ENCODE data around the gene ZNF407. TPM values are rescaled to one million over a fixed set of nuclear protein-coding genes. Genes with fewer than 3 reads are reported as not detected.

The ZNF407 gene
- polyA plus RNA-seq, 3 donors from 2014 or later, result 1.5 to 4.7 (median 1.5) TPM

- no peaks in the 10 kb centered on the region for H3K9me3 Mint-ChIP-seq
- H3K4me3 Mint-ChIP-seq, result no peak overlapping the region
- DNase-seq, result no peak
- H3K27ac Mint-ChIP-seq, result no peak overlapping the region
- H3K36me3 Mint-ChIP-seq, result peaks cover 9 to 27% (median 15%) of the 10 kb centered on the region in 3 donors
- peaks cover 3 to 16% of the 10 kb centered on the region in 2 donors for H3K4me1 Mint-ChIP-seq
- H3K27me3 Mint-ChIP-seq (ENCODE audit: low read depth in 3 of 3), result peaks cover 0 to 2% (median 0%) of the 10 kb centered on the region in 3 donors
These were observed 48.0 kb downstream of the ZNF407 start for GRCh38 chr18:74645679-74646078.

- Mint-ChIP-seq H3K9me3 (no peaks in the 10 kb centered on the region), H3K27me3 (ENCODE audit: low read depth in 3 of 3) (peaks cover 0 to 2% (median 0%) of the 10 kb centered on the region in 3 donors), H3K36me3 (peaks cover 3 to 17% (median 8%) of the 10 kb centered on the region in 3 donors), H3K4me1 (no peaks in the 10 kb centered on the region), H3K27ac (no peak overlapping the region), H3K4me3 (no peak overlapping the region)
- no peak for DNase-seq
These were observed 53.9 kb downstream of the ZNF407 start for GRCh38 chr18:74651327-74652128.

- Mint-ChIP-seq H3K4me3 (no peak overlapping the region), H3K36me3 (peaks cover 2 to 11% (median 7%) of the 10 kb centered on the region in 3 donors), H3K27ac (no peak overlapping the region), H3K9me3 (no peaks in the 10 kb centered on the region), H3K27me3 (ENCODE audit: low read depth in 3 of 3) (peaks cover 0 to 2% (median 0%) of the 10 kb centered on the region in 3 donors), H3K4me1 (no peaks in the 10 kb centered on the region)
- DNase-seq, result peak; percentile 7 to 42 (median 32)
These were observed 54.8 kb downstream of the ZNF407 start for GRCh38 chr18:74652392-74652988.

- Mint-ChIP-seq H3K9me3 (no peaks in the 10 kb centered on the region), H3K27me3 (ENCODE audit: low read depth in 3 of 3) (no peaks in the 10 kb centered on the region), H3K36me3 (peaks cover 0 to 4% (median 3%) of the 10 kb centered on the region in 3 donors), H3K27ac (no peak overlapping the region), H3K4me1 (no peaks in the 10 kb centered on the region), H3K4me3 (no peak overlapping the region)
- DNase-seq, result no peak
These were observed 57.0 kb downstream of the ZNF407 start for GRCh38 chr18:74654638-74655037.

- Mint-ChIP-seq H3K27ac (no peak overlapping the region), H3K36me3 (peaks cover 4 to 13% (median 7%) of the 10 kb centered on the region in 3 donors), H3K4me3 (no peak overlapping the region), H3K27me3 (ENCODE audit: low read depth in 3 of 3) (no peaks in the 10 kb centered on the region), H3K4me1 (peaks cover 8 to 10% of the 10 kb centered on the region in 2 donors), H3K9me3 (no peaks in the 10 kb centered on the region)
- DNase-seq, result no peak
These were observed 63.3 kb downstream of the ZNF407 start for GRCh38 chr18:74661008-74661407.

- no peak for DNase-seq
- H3K36me3 Mint-ChIP-seq, result peaks cover 4 to 13% (median 7%) of the 10 kb centered on the region in 3 donors
- no peaks in the 10 kb centered on the region for H3K9me3 Mint-ChIP-seq
- H3K4me1 Mint-ChIP-seq, result peaks cover 14 to 17% of the 10 kb centered on the region in 2 donors
- H3K27me3 Mint-ChIP-seq (ENCODE audit: low read depth in 3 of 3), result peaks cover 0 to 1% (median 0%) of the 10 kb centered on the region in 3 donors
- H3K4me3 Mint-ChIP-seq, result no peak overlapping the region
- H3K27ac Mint-ChIP-seq, result peak overlapping the region in 1 of 6 donors; percentile 1
These were observed 64.0 kb downstream of the ZNF407 start for GRCh38 chr18:74661691-74662090.

GRCh38 chr18:74662622-74663021, 65.0 kb downstream of the ZNF407 start:
- peaks cover 19 to 24% of the 10 kb centered on the region in 2 donors for H3K4me1 Mint-ChIP-seq
- no peaks in the 10 kb centered on the region for H3K9me3 Mint-ChIP-seq
- H3K4me3 Mint-ChIP-seq, result no peak overlapping the region
- peaks cover 0 to 1% (median 0%) of the 10 kb centered on the region in 3 donors for H3K27me3 Mint-ChIP-seq (ENCODE audit: low read depth in 3 of 3)
- no peak overlapping the region for H3K27ac Mint-ChIP-seq
- DNase-seq, result no peak
- peaks cover 4 to 10% (median 7%) of the 10 kb centered on the region in 3 donors for H3K36me3 Mint-ChIP-seq

GRCh38 chr18:74665346-74665745, 67.7 kb downstream of the ZNF407 start:
- Mint-ChIP-seq H3K4me1 (peaks cover 27 to 36% of the 10 kb centered on the region in 2 donors), H3K9me3 (no peaks in the 10 kb centered on the region), H3K27ac (no peak overlapping the region), H3K27me3 (ENCODE audit: low read depth in 3 of 3) (peaks cover 0 to 1% (median 0%) of the 10 kb centered on the region in 3 donors), H3K4me3 (no peak overlapping the region), H3K36me3 (peaks cover 4 to 10% (median 7%) of the 10 kb centered on the region in 3 donors)
- DNase-seq, result no peak

- Mint-ChIP-seq H3K27me3 (ENCODE audit: low read depth in 3 of 3) (peaks cover 0 to 1% (median 0%) of the 10 kb centered on the region in 3 donors), H3K27ac (no peak overlapping the region), H3K4me1 (peaks cover 27 to 36% of the 10 kb centered on the region in 2 donors), H3K9me3 (no peaks in the 10 kb centered on the region), H3K36me3 (peaks cover 4 to 10% (median 7%) of the 10 kb centered on the region in 3 donors), H3K4me3 (no peak overlapping the region)
- DNase-seq, result no peak
These were observed 68.2 kb downstream of the ZNF407 start for GRCh38 chr18:74665905-74666304.

GRCh38 chr18:74669136-74669798, 71.6 kb downstream of the ZNF407 start:
- Mint-ChIP-seq H3K27me3 (ENCODE audit: low read depth in 3 of 3) (peaks cover 0 to 1% (median 0%) of the 10 kb centered on the region in 3 donors), H3K9me3 (no peaks in the 10 kb centered on the region), H3K36me3 (peaks cover 4 to 7% (median 6%) of the 10 kb centered on the region in 3 donors), H3K27ac (peak overlapping the region in 1 of 6 donors; percentile 9), H3K4me3 (no peak overlapping the region), H3K4me1 (peaks cover 27 to 36% of the 10 kb centered on the region in 2 donors)
- DNase-seq, result no peak

- Mint-ChIP-seq H3K36me3 (peaks cover 9 to 20% (median 17%) of the 10 kb centered on the region in 3 donors), H3K27me3 (ENCODE audit: low read depth in 3 of 3) (peaks cover 0 to 1% (median 0%) of the 10 kb centered on the region in 3 donors), H3K27ac (no peak overlapping the region), H3K4me1 (peaks cover 8 to 12% of the 10 kb centered on the region in 2 donors), H3K9me3 (no peaks in the 10 kb centered on the region), H3K4me3 (no peak overlapping the region)
- no peak for DNase-seq
These were observed 74.7 kb downstream of the ZNF407 start for GRCh38 chr18:74672371-74672770.

GRCh38 chr18:74674487-74674886, 76.8 kb downstream of the ZNF407 start:
- Mint-ChIP-seq H3K36me3 (peaks cover 21 to 37% (median 36%) of the 10 kb centered on the region in 3 donors), H3K27me3 (ENCODE audit: low read depth in 3 of 3) (peaks cover 0 to 1% (median 0%) of the 10 kb centered on the region in 3 donors)

GRCh38 chr18:74679006-74679678, 81.5 kb downstream of the ZNF407 start:
- no peak overlapping the region for H3K4me3 Mint-ChIP-seq
- H3K9me3 Mint-ChIP-seq, result peaks cover 0 to 3% (median 0%) of the 10 kb centered on the region in 6 donors
- peaks cover 16 to 42% (median 41%) of the 10 kb centered on the region in 3 donors for H3K36me3 Mint-ChIP-seq
- no peak for DNase-seq
- H3K4me1 Mint-ChIP-seq, result peaks cover 9 to 29% of the 10 kb centered on the region in 2 donors
- H3K27ac Mint-ChIP-seq, result no peak overlapping the region
- H3K27me3 Mint-ChIP-seq (ENCODE audit: low read depth in 3 of 3), result peaks cover 0 to 1% (median 0%) of the 10 kb centered on the region in 3 donors

More at GRCh38 chr18:74674487-74674886, 76.8 kb downstream of the ZNF407 start:
- DNase-seq, result no peak
- Mint-ChIP-seq H3K27ac (no peak overlapping the region), H3K9me3 (peaks cover 0 to 3% (median 0%) of the 10 kb centered on the region in 6 donors), H3K4me3 (no peak overlapping the region), H3K4me1 (peaks cover 2 to 15% of the 10 kb centered on the region in 2 donors)
